H9 (cell line): ENCODE results near the gene NPAT. TPM values are rescaled to one million over a fixed set of nuclear protein-coding genes. Genes with fewer than 3 reads are reported as not detected.

Experiments
- DNase-seq: peaks from one replicate; pipeline ENCODE4 v3.0.0-alpha.2; 2017
- H2AFZ ChIP-seq: one replicate; pipeline ENCODE4 v1.6.1; 2013; ENCODE audit warnings: mild to moderate bottlenecking, low read length, control low read depth, moderate library complexity
- H2AK5ac ChIP-seq: 2 replicates; pipeline ENCODE4 v1.6.1; 2013; ENCODE audit warnings: low read length, control low read depth, mixed read lengths; ENCODE audit not compliant: insufficient read length
- H2BK120ac ChIP-seq: one replicate; pipeline ENCODE4 v1.6.1; 2013; ENCODE audit warnings: low read depth, mild to moderate bottlenecking, low read length, control low read depth, inconsistent platforms; ENCODE audit not compliant: poor library complexity, severe bottlenecking
- H2BK12ac ChIP-seq: 2 replicates; pipeline ENCODE4 v1.6.1; 2013; ENCODE audit warnings: low read length, control low read depth, mixed read lengths, low read depth; ENCODE audit not compliant: insufficient read length
- H2BK15ac ChIP-seq: 2 replicates; pipeline ENCODE4 v1.6.1; 2013; ENCODE audit warnings: low read depth, low read length, control low read depth
- H2BK20ac ChIP-seq: one replicate; pipeline ENCODE4 v1.6.1; 2013; ENCODE audit warnings: low read depth, mild to moderate bottlenecking, low read length, control low read depth, inconsistent platforms; ENCODE audit not compliant: poor library complexity, severe bottlenecking
- H2BK5ac ChIP-seq: 2 replicates; pipeline ENCODE4 v1.6.1; 2013; ENCODE audit warnings: low read length, control low read depth, mixed read lengths; ENCODE audit not compliant: insufficient read length
- H3K14ac ChIP-seq: 2 replicates; pipeline ENCODE4 v1.6.1; 2013; ENCODE audit warnings: low read length, control low read depth; ENCODE audit not compliant: insufficient read depth
- H3K18ac ChIP-seq: 2 replicates; pipeline ENCODE4 v1.6.1; 2013; ENCODE audit warnings: low read depth, mild to moderate bottlenecking, mixed read lengths, low read length, control low read depth; ENCODE audit not compliant: insufficient read length
- H3K23ac ChIP-seq: 2 replicates; pipeline ENCODE4 v1.6.1; 2013; ENCODE audit warnings: low read length, control low read depth, mixed read lengths, low read depth; ENCODE audit not compliant: insufficient read length
- H3K23me2 ChIP-seq: 2 replicates; pipeline ENCODE4 v1.6.1; 2013; ENCODE audit warnings: low read depth, mild to moderate bottlenecking, mixed read lengths, low read length, control low read depth; ENCODE audit not compliant: insufficient read length, poor library complexity, severe bottlenecking
- H3K27ac ChIP-seq: 2 replicates; pipeline ENCODE4 v1.5.1; 2013; ENCODE audit warnings: low read length, control low read depth, mixed read lengths, low read depth; ENCODE audit not compliant: insufficient read length
- H3K27me3 ChIP-seq: 2 replicates; pipeline ENCODE4 v1.6.1; 2013; ENCODE audit warnings: low read length, control low read depth, inconsistent platforms; ENCODE audit not compliant: insufficient read depth
- H3K4ac ChIP-seq: 2 replicates; pipeline ENCODE4 v1.6.1; 2013; ENCODE audit warnings: low read depth, mild to moderate bottlenecking, control low read depth, inconsistent platforms, low read length, moderate library complexity
- H3K4me1 ChIP-seq: 2 replicates; pipeline ENCODE4 v1.6.1; 2013; ENCODE audit warnings: low read length, control low read depth, inconsistent platforms; ENCODE audit not compliant: insufficient read depth
- H3K4me2 ChIP-seq: 2 replicates; pipeline ENCODE4 v1.6.1; 2013; ENCODE audit warnings: low read length, control low read depth, mixed read lengths; ENCODE audit not compliant: insufficient read length, insufficient read depth
- H3K56ac ChIP-seq: 2 replicates; pipeline ENCODE4 v1.6.1; 2013; ENCODE audit warnings: low read depth, mild to moderate bottlenecking, mixed read lengths, low read length, control low read depth; ENCODE audit not compliant: insufficient read length
- H3K79me1 ChIP-seq: 2 replicates; pipeline ENCODE4 v1.6.1; 2013; ENCODE audit warnings: low read depth, mild to moderate bottlenecking, moderate library complexity, low read length, control low read depth, inconsistent platforms; ENCODE audit not compliant: insufficient read depth, poor library complexity, severe bottlenecking
- H3K79me2 ChIP-seq: 2 replicates; pipeline ENCODE4 v1.6.1; 2013; ENCODE audit warnings: low read length, control low read depth, inconsistent platforms; ENCODE audit not compliant: insufficient read depth
- H3K9ac ChIP-seq: 2 replicates; pipeline ENCODE4 v1.6.1; 2013; ENCODE audit warnings: low read length, control low read depth, mixed read lengths; ENCODE audit not compliant: insufficient read length; ENCODE audit errors: extremely low read depth
- H3K9me3 ChIP-seq: one replicate; pipeline ENCODE4 v1.6.1; 2013; ENCODE audit warnings: low read depth, low read length, inconsistent platforms; ENCODE audit not compliant: control insufficient read depth
- H3T11ph ChIP-seq: one replicate; pipeline ENCODE4 v1.6.1; 2013; ENCODE audit warnings: mild to moderate bottlenecking, low read length, control low read depth, inconsistent platforms
- H4K20me1 ChIP-seq: one replicate; pipeline ENCODE4 v1.6.1; 2013; ENCODE audit not compliant: control insufficient read depth, insufficient read length, insufficient read depth
- H4K5ac ChIP-seq: 2 replicates; pipeline ENCODE4 v1.6.1; 2013; ENCODE audit warnings: low read depth, mild to moderate bottlenecking, mixed read lengths, low read length, control low read depth; ENCODE audit not compliant: insufficient read length
- H4K8ac ChIP-seq: replicated peaks from 2 replicates; pipeline ENCODE4 v1.6.1; 2013; ENCODE audit warnings: low read length, control low read depth, mixed read lengths, low read depth; ENCODE audit not compliant: insufficient read length
- H4K91ac ChIP-seq: 2 replicates; pipeline ENCODE4 v1.6.1; 2013; ENCODE audit warnings: low read depth, mild to moderate bottlenecking, moderate library complexity, mixed read lengths, low read length, control low read depth; ENCODE audit not compliant: insufficient read length
- H3K27ac Mint-ChIP-seq, 3 experiments: 2 replicates in 2 of 3; 3 replicates in 1 of 3; pipeline ENCODE4 v1.8.0; 2020 to 2021; ENCODE audit warnings: mixed read lengths in 3 of 3, mild to moderate bottlenecking in 1 of 3, moderate library complexity in 1 of 3
- H3K27me3 Mint-ChIP-seq: 2 replicates; pipeline ENCODE4 v1.8.0; 2021; ENCODE audit warnings: low read depth, mild to moderate bottlenecking, moderate library complexity, mixed read lengths
- H3K36me3 Mint-ChIP-seq, 3 experiments: 2 replicates in 2 of 3; 3 replicates in 1 of 3; pipeline ENCODE4 v1.8.0; 2020 to 2021; ENCODE audit warnings: low read depth in 3 of 3, mixed read lengths in 3 of 3; ENCODE audit not compliant: insufficient read depth in 1 of 3
- H3K4me1 Mint-ChIP-seq, 2 experiments: 2 replicates each; pipeline ENCODE4 v1.8.0; 2020; ENCODE audit warnings: mixed read lengths in 2 of 2
- H3K4me3 Mint-ChIP-seq, 2 experiments: 2 replicates in 1 of 2; 3 replicates in 1 of 2; pipeline ENCODE4 v1.8.0; 2020 to 2021; ENCODE audit warnings: mild to moderate bottlenecking in 2 of 2, mixed read lengths in 2 of 2, moderate library complexity in 1 of 2
- H3K9me3 Mint-ChIP-seq, 2 experiments: 2 replicates in 1 of 2; 3 replicates in 1 of 2; pipeline ENCODE4 v1.8.0; 2020; ENCODE audit warnings: mild to moderate bottlenecking in 2 of 2, mixed read lengths in 2 of 2, moderate library complexity in 1 of 2
- WGBS: extraction: QIAGEN DNeasy Blood & Tissue Kit; methylation state at CpG from one replicate; pipeline ENCODE4 v1.1.7; 2013; ENCODE audit warnings: missing lambda C conversion rate, low lambda C conversion rate, mixed read lengths; ENCODE audit not compliant: insufficient read length; ENCODE audit errors: extremely low coverage; 5-methylcytosine and 5-hydroxymethylcytosine counted together
- total RNA-seq: library from RNA; stranded (reverse); gene quantifications from 2 replicates; pipeline ENCODE4 v1.2.1, GENCODE V29; 2021
- TF ChIP-seq, protein P1 (sequence below): fragments of 200-600 bp; sonication (generic); conservative IDR thresholded peaks from 3 replicates; pipeline ENCODE4 v1.8.0; 2021; ENCODE audit warnings: antibody characterized with exemption, mild to moderate bottlenecking

NPAT gene
- total RNA-seq, 1 experiment from 2014 or later = 22.9 TPM

DNA sequence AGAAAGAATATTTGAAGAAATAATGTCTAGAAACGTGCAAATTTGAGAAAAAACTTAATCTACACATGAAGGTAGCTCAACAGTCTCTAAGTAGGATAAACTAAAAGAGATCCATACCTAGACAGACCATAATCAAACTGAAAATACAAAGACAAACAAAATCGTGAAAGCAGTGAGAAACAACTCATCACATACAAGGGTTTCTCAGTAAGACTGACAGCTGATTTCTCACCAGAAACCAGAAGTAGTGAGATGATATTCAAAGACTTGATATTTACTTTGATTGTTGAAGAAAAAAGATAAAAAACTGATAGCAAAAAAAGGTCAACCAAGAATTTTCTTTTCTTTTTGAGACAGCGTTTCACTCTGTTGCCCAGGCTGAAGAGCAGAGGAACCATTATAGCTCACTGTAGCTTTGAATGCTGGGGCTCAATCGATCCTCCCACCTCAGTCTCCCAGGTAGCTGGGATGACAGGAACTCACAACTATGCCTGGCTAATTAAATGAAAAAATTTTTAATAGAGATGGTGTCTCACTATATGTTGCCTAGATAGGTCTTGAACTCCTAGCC is 17.4 kb downstream of the NPAT start:
- no peak overlapping the region for H3K27ac ChIP-seq
- H3K9me3 ChIP-seq = no peaks in the 10 kb centered on the region
- H2AFZ ChIP-seq = no peak overlapping the region
- no peak overlapping the region for H2BK15ac ChIP-seq
- no peaks in the 10 kb centered on the region for H4K20me1 ChIP-seq
- Mint-ChIP-seq H3K36me3 (peaks cover 47 to 64% (median 63%) of the 10 kb centered on the region in 3 experiments), H3K9me3 (peaks cover 3 to 18% of the 10 kb centered on the region in 2 experiments), H3K27ac (no peak overlapping the region), H3K4me1 (peaks cover 17 to 20% of the 10 kb centered on the region in 2 experiments), H3K27me3 (no peaks in the 10 kb centered on the region), H3K4me3 (no peak overlapping the region)
- no peaks in the 10 kb centered on the region for H3K27me3 ChIP-seq
- no peak overlapping the region for H3K4ac ChIP-seq
- H2BK5ac ChIP-seq = no peak overlapping the region
- H3K14ac ChIP-seq = no peak overlapping the region
- H2AK5ac ChIP-seq = no peak overlapping the region
- H3K79me2 ChIP-seq = no peaks in the 10 kb centered on the region; the same call in 1 of the 2 replicates
- no peak overlapping the region for H2BK20ac ChIP-seq
- no peak overlapping the region for H3K23ac ChIP-seq
- H2BK12ac ChIP-seq = no peak overlapping the region
- H3K4me1 ChIP-seq = peaks cover 6% of the 10 kb centered on the region; the same call in 1 of the 2 replicates
- no peaks in the 10 kb centered on the region for H3K23me2 ChIP-seq
- TF ChIP-seq, protein P1, sequence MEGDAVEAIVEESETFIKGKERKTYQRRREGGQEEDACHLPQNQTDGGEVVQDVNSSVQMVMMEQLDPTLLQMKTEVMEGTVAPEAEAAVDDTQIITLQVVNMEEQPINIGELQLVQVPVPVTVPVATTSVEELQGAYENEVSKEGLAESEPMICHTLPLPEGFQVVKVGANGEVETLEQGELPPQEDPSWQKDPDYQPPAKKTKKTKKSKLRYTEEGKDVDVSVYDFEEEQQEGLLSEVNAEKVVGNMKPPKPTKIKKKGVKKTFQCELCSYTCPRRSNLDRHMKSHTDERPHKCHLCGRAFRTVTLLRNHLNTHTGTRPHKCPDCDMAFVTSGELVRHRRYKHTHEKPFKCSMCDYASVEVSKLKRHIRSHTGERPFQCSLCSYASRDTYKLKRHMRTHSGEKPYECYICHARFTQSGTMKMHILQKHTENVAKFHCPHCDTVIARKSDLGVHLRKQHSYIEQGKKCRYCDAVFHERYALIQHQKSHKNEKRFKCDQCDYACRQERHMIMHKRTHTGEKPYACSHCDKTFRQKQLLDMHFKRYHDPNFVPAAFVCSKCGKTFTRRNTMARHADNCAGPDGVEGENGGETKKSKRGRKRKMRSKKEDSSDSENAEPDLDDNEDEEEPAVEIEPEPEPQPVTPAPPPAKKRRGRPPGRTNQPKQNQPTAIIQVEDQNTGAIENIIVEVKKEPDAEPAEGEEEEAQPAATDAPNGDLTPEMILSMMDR = no peak
- H3K79me1 ChIP-seq = no peaks in the 10 kb centered on the region
- H4K5ac ChIP-seq = no peak overlapping the region
- no CpG with 5 or more reads among the region's 4 CpGs for WGBS
- no peak overlapping the region for H3K18ac ChIP-seq
- H4K91ac ChIP-seq = no peak overlapping the region
- no peak overlapping the region for H4K8ac ChIP-seq
- H3K4me2 ChIP-seq = no peak overlapping the region
- no peak overlapping the region for H3K9ac ChIP-seq
- no peak overlapping the region for H3T11ph ChIP-seq
- DNase-seq = no peak
- no peak overlapping the region for H2BK120ac ChIP-seq
- no peak overlapping the region for H3K56ac ChIP-seq
